Uterus (tissue), 4 donors: Measurements from ENCODE around the gene TXNRD3. TPM values are rescaled to one million over a fixed set of nuclear protein-coding genes. Genes with fewer than 3 reads are reported as not detected.

ENCODE experiments used
- DNase-seq, 2 donors: peaks; one replicate each; pipeline ENCODE4 v3.0.0-alpha.2; 2019 to 2020
- H3K27ac ChIP-seq, 2 donors: fragments of 200-600 bp; sonication (generic); 1 replicate in 1 of 2; 2 replicates in 1 of 2; pipeline ENCODE4 v1.5.1; 2016 to 2018
- H3K27me3 ChIP-seq, 2 donors: fragments of 200-600 bp; sonication (generic); one replicate each; pipeline ENCODE4 v1.5.1; 2018 to 2019; ENCODE audit warnings: control low read depth in 1 of 2
- H3K36me3 ChIP-seq, 2 donors: fragments of 200-600 bp; sonication (generic); one replicate each; pipeline ENCODE4 v1.5.1; 2019; ENCODE audit warnings: control low read depth in 1 of 2
- H3K4me1 ChIP-seq, 2 donors: fragments of 200-600 bp; sonication (generic); one replicate each; pipeline ENCODE4 v1.5.1; 2018 to 2019; ENCODE audit warnings: control low read depth in 1 of 2
- H3K4me3 ChIP-seq, 2 donors: fragments of 200-600 bp; sonication (generic); 1 replicate in 1 of 2; 2 replicates in 1 of 2; pipeline ENCODE4 v1.5.1; 2018 to 2019; ENCODE audit warnings: mild to moderate bottlenecking in 1 of 2
- H3K9me3 ChIP-seq, 2 donors: fragments of 200-600 bp; sonication (generic); one replicate each; pipeline ENCODE4 v1.5.1; 2019; ENCODE audit warnings: control low read depth in 1 of 2
- POLR2A ChIP-seq, 2 donors: fragments of 450-650 bp; IDR thresholded peaks; one replicate each; pipeline ENCODE4 v1.6.1; 2016; ENCODE audit warnings: antibody characterized with exemption in 2 of 2, mild to moderate bottlenecking in 1 of 2, moderate library complexity in 1 of 2
- intact Hi-C: fragments of 100-400 bp; cut with DNase I; formaldehyde crosslinking; loops from one replicate; pipeline ENCODE4 v1.15.1; 2023; ENCODE audit warnings: low total_unique reads
- total RNA-seq, 4 donors: library from RNA; depleted of rRNA in 3 of 4; stranded (reverse); fragments of >200 nt in 3 of 4; gene quantifications; one replicate each; pipeline versions ENCODE4 v1.1.0 to v1.2.4, GENCODE V29; 2014 to 2023
- TF ChIP-seq, protein P1 (sequence below), 4 experiments: fragments of 200-600 bp in 2 of 4; fragments of 450-650 bp in 2 of 4; sonication (generic) in 2 of 4; IDR thresholded peaks; one replicate each; pipeline ENCODE4 v1.5.1; 2016 to 2019; ENCODE audit warnings: antibody characterized with exemption in 4 of 4, mild to moderate bottlenecking in 2 of 4, moderate library complexity in 1 of 4
- donor health status: DM: yes; HTN: yes; CAD: no.

TXNRD3 gene
- total RNA-seq, 4 donors from 2014 or later, result 13.8 to 31.2 (median 17.8) TPM

DNA sequence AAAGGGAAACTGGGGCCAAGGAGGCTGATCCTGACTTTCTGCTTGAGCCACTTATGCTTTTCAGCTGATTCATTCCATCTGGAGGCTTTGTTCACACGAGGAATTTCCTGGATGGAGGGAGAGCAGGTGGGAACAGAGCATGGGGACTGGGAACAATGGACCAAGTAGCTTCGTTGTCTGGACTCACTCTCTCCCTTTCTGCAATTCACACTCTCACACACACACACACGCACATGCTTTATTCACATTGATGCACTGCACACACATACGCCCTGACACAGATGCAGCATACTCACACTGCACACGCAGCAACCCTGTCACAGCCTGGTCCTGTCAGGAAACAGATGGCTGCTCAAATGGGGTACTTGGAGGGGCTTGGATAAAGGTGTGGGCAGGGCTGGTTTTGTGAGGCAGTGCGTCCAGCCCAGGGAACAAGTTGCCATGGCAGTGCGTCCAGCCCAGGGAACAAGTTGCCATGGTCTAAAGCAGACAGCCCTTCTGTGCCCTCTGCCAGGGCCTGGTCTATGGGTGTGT is 29.4 kb upstream of the TXNRD3 start:
- DNase-seq, result no peak
- no peak overlapping the region for H3K4me3 ChIP-seq
- H3K27me3 ChIP-seq, result no peaks in the 10 kb centered on the region
- intact Hi-C loops, result no loop called here
- H3K9me3 ChIP-seq, result no peaks in the 10 kb centered on the region
- no peak for TF ChIP-seq POLR2A (IDR thresholded peaks at IDR 0.05)
- TF ChIP-seq, protein P1, sequence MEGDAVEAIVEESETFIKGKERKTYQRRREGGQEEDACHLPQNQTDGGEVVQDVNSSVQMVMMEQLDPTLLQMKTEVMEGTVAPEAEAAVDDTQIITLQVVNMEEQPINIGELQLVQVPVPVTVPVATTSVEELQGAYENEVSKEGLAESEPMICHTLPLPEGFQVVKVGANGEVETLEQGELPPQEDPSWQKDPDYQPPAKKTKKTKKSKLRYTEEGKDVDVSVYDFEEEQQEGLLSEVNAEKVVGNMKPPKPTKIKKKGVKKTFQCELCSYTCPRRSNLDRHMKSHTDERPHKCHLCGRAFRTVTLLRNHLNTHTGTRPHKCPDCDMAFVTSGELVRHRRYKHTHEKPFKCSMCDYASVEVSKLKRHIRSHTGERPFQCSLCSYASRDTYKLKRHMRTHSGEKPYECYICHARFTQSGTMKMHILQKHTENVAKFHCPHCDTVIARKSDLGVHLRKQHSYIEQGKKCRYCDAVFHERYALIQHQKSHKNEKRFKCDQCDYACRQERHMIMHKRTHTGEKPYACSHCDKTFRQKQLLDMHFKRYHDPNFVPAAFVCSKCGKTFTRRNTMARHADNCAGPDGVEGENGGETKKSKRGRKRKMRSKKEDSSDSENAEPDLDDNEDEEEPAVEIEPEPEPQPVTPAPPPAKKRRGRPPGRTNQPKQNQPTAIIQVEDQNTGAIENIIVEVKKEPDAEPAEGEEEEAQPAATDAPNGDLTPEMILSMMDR (IDR thresholded peaks at IDR 0.05), result no peak
- no peaks in the 10 kb centered on the region for H3K4me1 ChIP-seq
- no peaks in the 10 kb centered on the region for H3K36me3 ChIP-seq
- H3K27ac ChIP-seq, result no peak overlapping the region

DNA sequence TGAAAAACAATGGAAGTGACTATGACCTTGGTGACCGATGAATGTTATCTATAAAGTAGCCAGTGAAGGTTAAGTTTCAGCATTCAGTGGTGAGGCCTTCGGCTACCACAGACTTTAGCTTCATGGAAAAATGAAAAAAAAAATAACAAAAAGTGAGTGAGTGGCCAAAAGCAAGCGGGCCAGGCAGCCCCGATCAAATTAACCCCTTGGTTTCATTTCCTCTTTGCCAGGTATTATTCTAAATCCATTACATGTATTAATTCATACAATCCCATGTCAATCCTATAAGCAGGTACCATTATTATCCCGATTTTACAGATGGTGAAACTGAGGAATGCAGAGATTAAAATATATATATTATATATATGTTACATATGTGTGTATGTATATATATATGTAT is 28.1 kb upstream of the TXNRD3 start:
- TF ChIP-seq, protein P1 (IDR thresholded peaks at IDR 0.05), result no peak
- no peak for TF ChIP-seq POLR2A (IDR thresholded peaks at IDR 0.05)
- Histone ChIP-seq H3K27ac (no peak overlapping the region), H3K4me1 (no peaks in the 10 kb centered on the region), H3K36me3 (no peaks in the 10 kb centered on the region), H3K9me3 (no peaks in the 10 kb centered on the region), H3K27me3 (no peaks in the 10 kb centered on the region), H3K4me3 (no peak overlapping the region)
- no peak for DNase-seq
- intact Hi-C loops, result no loop called here

DNA sequence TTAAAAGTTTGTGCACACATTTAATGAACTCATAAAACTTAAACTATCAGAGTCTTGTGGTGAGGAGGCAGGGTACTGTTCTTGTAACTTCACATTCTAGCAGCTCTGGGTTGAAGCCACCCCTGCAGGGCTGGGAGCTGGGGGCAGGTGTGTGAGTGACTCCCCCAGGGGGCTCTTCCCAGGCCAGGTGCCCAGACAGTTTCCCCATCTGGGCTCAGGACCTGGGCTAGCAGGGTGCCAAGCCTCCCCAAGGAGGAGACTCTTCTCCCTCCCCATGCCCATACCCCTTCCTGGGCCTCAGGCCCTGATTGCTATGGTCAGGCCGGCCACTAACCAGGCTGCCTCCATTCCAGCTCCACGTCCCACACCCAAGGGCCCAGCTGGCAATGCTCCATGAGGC is 27.1 kb upstream of the TXNRD3 start:
- Histone ChIP-seq H3K4me1 (no peaks in the 10 kb centered on the region), H3K27me3 (no peaks in the 10 kb centered on the region), H3K4me3 (no peak overlapping the region), H3K9me3 (no peaks in the 10 kb centered on the region), H3K36me3 (no peaks in the 10 kb centered on the region), H3K27ac (no peak overlapping the region)
- DNase-seq, result no peak
- TF ChIP-seq POLR2A (IDR thresholded peaks at IDR 0.05), result no peak
- TF ChIP-seq, protein P1 (IDR thresholded peaks at IDR 0.05), result no peak
- intact Hi-C loops, result no loop called here

DNA sequence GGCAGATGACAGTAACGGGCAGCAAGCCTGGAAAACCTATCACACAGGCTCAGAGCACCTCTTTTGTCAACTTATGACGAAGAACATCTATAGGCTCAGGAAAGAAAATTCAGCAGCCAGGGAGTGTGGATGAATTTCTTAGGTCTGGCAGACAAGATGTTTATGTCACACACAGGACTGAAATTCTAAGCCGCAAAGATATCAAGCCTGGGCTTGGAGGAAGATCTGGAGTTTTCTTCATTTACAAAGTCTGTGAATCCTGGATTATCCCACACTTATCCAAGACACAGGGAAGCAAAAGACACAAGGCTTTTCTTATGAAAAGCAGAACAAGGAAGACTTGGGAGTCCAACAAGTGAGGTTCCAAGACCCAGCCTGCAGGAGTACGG is 25.7 kb upstream of the TXNRD3 start:
- intact Hi-C loops, result no loop called here
- no peaks in the 10 kb centered on the region for H3K4me1 ChIP-seq
- DNase-seq, result no peak

DNA sequence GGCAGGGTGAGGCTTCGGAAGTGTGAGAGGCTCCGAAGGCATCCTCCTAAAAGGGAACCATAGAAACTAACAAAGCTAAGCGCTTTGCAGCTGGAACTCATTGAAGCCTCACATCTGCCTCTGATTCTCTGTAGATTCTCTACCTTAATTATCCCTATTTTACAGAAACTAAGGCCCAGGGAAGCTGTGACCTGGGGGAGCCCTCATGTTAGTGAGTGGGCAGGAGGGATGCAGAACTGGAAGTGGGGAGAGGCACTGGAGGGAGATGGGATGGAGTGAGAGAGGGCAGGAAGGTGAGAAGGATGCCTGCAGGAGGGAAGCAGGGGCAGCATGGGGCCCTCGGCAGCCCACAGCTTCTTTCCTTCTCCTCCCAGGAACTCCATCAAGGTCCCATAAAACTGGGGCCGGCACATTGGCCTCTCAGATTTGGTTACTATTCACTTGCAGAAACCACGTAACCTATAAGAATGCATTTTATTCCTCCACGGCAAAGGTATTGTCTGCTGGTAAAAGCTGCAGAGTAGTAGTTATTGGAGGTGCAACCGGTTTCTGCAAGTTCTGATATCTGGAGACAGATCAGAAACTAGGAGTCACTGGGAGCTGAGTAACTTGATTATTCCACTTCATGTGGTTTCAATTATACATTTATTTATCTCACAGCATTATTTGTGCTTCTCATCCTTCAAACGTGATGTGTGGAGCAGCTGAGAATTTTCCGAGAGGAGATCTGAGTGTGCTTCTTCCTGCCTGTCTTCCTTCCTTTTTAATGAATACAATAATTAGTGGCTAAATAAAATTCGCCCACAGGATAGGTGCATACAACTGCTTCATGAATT is 25.1 kb upstream of the TXNRD3 start:
- no peak overlapping the region for H3K4me3 ChIP-seq
- TF ChIP-seq POLR2A (IDR thresholded peaks at IDR 0.05), result no peak
- TF ChIP-seq, protein P1 (IDR thresholded peaks at IDR 0.05), result no peak
- intact Hi-C loops, result no loop called here

More for the DNA sequence above, 25.7 kb upstream of the TXNRD3 start:
- Histone ChIP-seq H3K27ac (no peak overlapping the region), H3K9me3 (no peaks in the 10 kb centered on the region), H3K27me3 (no peaks in the 10 kb centered on the region), H3K4me3 (no peak overlapping the region), H3K36me3 (no peaks in the 10 kb centered on the region)
- TF ChIP-seq POLR2A (IDR thresholded peaks at IDR 0.05), result no peak
- TF ChIP-seq, protein P1 (IDR thresholded peaks at IDR 0.05), result no peak

More for the DNA sequence above, 25.1 kb upstream of the TXNRD3 start:
- no peaks in the 10 kb centered on the region for H3K27me3 ChIP-seq
- H3K9me3 ChIP-seq, result no peaks in the 10 kb centered on the region
- no peaks in the 10 kb centered on the region for H3K36me3 ChIP-seq
- no peaks in the 10 kb centered on the region for H3K4me1 ChIP-seq
- no peak overlapping the region for H3K27ac ChIP-seq
- no peak for DNase-seq
